BJ (cell line): ENCODE data around the gene FAM83D. TPM values are rescaled to one million over a fixed set of nuclear protein-coding genes. Genes with fewer than 3 reads are reported as not detected.

Source experiments
- CTCF ChIA-PET: fragments of 350-600 bp; formaldehyde crosslinking; extraction: SDS; loops from one replicate; lab custom pipeline; 2021; ENCODE audit warnings: antibody characterized with exemption, inconsistent platforms; lab: Yijun Ruan, JAX
- POLR2A ChIA-PET: fragments of 300-600 bp; sonication (Branson Sonifier 250); formaldehyde crosslinking; extraction: SDS; loops from one replicate; lab custom pipeline; 2021; ENCODE audit warnings: antibody characterized with exemption; lab: Charles Lee
- DNase-seq: peaks from one replicate; pipeline ENCODE4 v3.0.0-alpha.2; 2011; ENCODE audit warnings: low read depth
- H3K27me3 ChIP-seq: 2 replicates; pipeline ENCODE4 v1.6.0; 2011; ENCODE audit warnings: low read length; ENCODE audit not compliant: control insufficient read depth, insufficient read depth
- H3K36me3 ChIP-seq: 2 replicates; pipeline ENCODE4 v1.5.1; 2011; ENCODE audit warnings: low read length; ENCODE audit not compliant: control insufficient read depth, insufficient read depth
- H3K4me3 ChIP-seq: 2 replicates; pipeline ENCODE4 v1.5.1; 2011; ENCODE audit warnings: low read depth, mild to moderate bottlenecking, control low read depth, low read length
- CTCF ChIP-seq: IDR thresholded peaks from 2 replicates; pipeline ENCODE4 v1.5.1; 2011; ENCODE audit warnings: low read depth, mild to moderate bottlenecking, control low read depth, inconsistent platforms, low read length, moderate library complexity; ENCODE audit not compliant: insufficient read depth
- polyA minus RNA-seq: library from RNA; depleted of rRNA, polyadenylated mRNA; stranded (reverse); fragments of >200 nt; gene quantifications from 2 replicates; pipeline ENCODE4 v1.2.3, GENCODE V29; 2011; rRNA and poly(A)+ RNA removed
- polyA plus RNA-seq: library from polyadenylated mRNA; depleted of rRNA; stranded (reverse); fragments of >200 nt; gene quantifications from 2 replicates; pipeline ENCODE4 v1.2.3, GENCODE V29; 2011; rRNA removed

Gene FAM83D
- 26.6 and 40.1 TPM in 2 replicates for polyA plus RNA-seq
- polyA minus RNA-seq, result 16.1 and 16.4 TPM in 2 replicates

GRCh38 chr20:38926142-38926933 is at the start of gene FAM83D:
Gene FAM83D (plus strand): TSS chr20:38926417. CDS start chr20:38926443, 26 bp downstream.
- Histone ChIP-seq H3K4me3 (peak within 1 kb of the TSS; percentile 88), H3K36me3 (no peaks in the 10 kb centered on the region), H3K27me3 (peaks cover 4% of the 10 kb centered on the region)
- ChIA-PET CTCF (interaction anchor here (0.6 to 13.3 kb wide), 15 partner anchors 8 to 163 kb away, joined by 3 to 163 read pairs (median 3); partner anchors contain the start of gene DHX35), POLR2A (interaction anchor here (0.5 kb wide), 1 partner anchor 9 kb away, joined by 6 read pairs; no protein-coding TSS in a partner anchor)
- DNase-seq, result peak; percentile 91
- no peak for TF ChIP-seq CTCF

- H3K27me3 ChIP-seq, result no peaks in the 10 kb centered on the region; the same call in none of the 2 replicates
- no peak for DNase-seq
- CTCF ChIA-PET, result interaction anchor here (1.0 kb wide), 1 partner anchor 270 kb away, joined by 3 read pairs; no protein-coding TSS in a partner anchor
- no peaks in the 10 kb centered on the region for H3K36me3 ChIP-seq
- H3K4me3 ChIP-seq, result no peak overlapping the region
- TF ChIP-seq CTCF, result no peak
- POLR2A ChIA-PET, result no interaction called here
Measured at GRCh38 chr20:38877483-38877882, 48.7 kb upstream of the FAM83D start.

- no peaks in the 10 kb centered on the region; the same call in none of the 2 replicates for H3K27me3 ChIP-seq
- ChIA-PET CTCF (interaction anchor here (0.8 to 1.0 kb wide), 3 partner anchors 8 to 171 kb away, joined by 3 read pairs; no protein-coding TSS in a partner anchor), POLR2A (no interaction called here)
- no peak for DNase-seq
- H3K4me3 ChIP-seq, result no peak overlapping the region
- no peak for TF ChIP-seq CTCF
- no peaks in the 10 kb centered on the region for H3K36me3 ChIP-seq
Measured at GRCh38 chr20:38878866-38879265, 47.4 kb upstream of the FAM83D start.

- no peak for DNase-seq
- no peak overlapping the region for H3K4me3 ChIP-seq
- no peaks in the 10 kb centered on the region for H3K36me3 ChIP-seq
- no peaks in the 10 kb centered on the region; the same call in 1 of the 2 replicates for H3K27me3 ChIP-seq
- ChIA-PET POLR2A (no interaction called here), CTCF (interaction anchor here (1.2 to 1.8 kb wide), 3 partner anchors 12 to 168 kb away, joined by 3 to 5 read pairs (median 4); no protein-coding TSS in a partner anchor)
- no peak for TF ChIP-seq CTCF
Measured at GRCh38 chr20:38880952-38881735, 45.1 kb upstream of the FAM83D start.
